A549 (cell line): ENCODE measurements around the gene GTPBP6.

ENCODE experiments used
- BHLHE40 ChIP-seq: IDR thresholded peaks from 2 replicates; pipeline ENCODE4 v1.6.1; 2012; ENCODE audit warnings: low read depth, low read length, inconsistent platforms
- POLR2A ChIP-seq: IDR thresholded peaks from 2 replicates; pipeline ENCODE4 v1.6.1; 2012; ENCODE audit warnings: mild to moderate bottlenecking, low read length
- RNF2 ChIP-seq: fragments of 200-600 bp; sonication (generic); IDR thresholded peaks from 2 replicates; pipeline ENCODE4 v1.6.1; 2016; ENCODE audit warnings: low read depth, mild to moderate bottlenecking, antibody characterized with exemption, moderate library complexity, borderline replicate concordance
- ZSCAN20 ChIP-seq: fragments of 250-450 bp; sonication (Bioruptor Pico); IDR thresholded peaks from 2 replicates; pipeline ENCODE4 v1.8.0; 2022; ENCODE audit warnings: mild to moderate bottlenecking, moderate library complexity
- TF ChIP-seq, protein P1 (sequence below): fragments of >200 bp; sonication (Bioruptor Twin); formaldehyde crosslinking; IDR thresholded peaks from 3 replicates; pipeline ENCODE4 v1.5.1; 2016

DNA sequence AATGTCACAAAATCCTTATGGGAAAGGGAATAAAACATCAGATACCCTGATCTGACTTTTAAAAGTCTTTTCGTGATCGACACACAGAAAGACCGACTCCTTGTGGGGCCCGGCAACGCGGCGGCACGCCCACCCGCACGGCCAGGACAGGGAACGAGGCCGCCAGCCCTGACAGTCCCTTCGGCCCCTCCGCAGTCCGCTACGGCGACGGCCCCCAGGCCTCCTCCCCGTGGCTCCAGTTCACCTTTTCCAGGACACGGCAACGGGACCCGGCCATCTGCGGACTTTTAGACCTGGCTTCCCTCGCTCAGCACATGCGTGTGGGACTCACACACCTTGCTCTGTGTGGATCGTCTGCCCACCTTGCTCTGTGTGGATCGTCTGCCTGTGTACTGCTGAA is 33.6 kb upstream of the GTPBP6 start:
- TF ChIP-seq ZSCAN20 (no peak), POLR2A (no peak), RNF2 (no peak), BHLHE40 (no peak)
- TF ChIP-seq, protein P1, sequence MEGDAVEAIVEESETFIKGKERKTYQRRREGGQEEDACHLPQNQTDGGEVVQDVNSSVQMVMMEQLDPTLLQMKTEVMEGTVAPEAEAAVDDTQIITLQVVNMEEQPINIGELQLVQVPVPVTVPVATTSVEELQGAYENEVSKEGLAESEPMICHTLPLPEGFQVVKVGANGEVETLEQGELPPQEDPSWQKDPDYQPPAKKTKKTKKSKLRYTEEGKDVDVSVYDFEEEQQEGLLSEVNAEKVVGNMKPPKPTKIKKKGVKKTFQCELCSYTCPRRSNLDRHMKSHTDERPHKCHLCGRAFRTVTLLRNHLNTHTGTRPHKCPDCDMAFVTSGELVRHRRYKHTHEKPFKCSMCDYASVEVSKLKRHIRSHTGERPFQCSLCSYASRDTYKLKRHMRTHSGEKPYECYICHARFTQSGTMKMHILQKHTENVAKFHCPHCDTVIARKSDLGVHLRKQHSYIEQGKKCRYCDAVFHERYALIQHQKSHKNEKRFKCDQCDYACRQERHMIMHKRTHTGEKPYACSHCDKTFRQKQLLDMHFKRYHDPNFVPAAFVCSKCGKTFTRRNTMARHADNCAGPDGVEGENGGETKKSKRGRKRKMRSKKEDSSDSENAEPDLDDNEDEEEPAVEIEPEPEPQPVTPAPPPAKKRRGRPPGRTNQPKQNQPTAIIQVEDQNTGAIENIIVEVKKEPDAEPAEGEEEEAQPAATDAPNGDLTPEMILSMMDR, result no peak
